ENCODE measurements around the gene ID2. TPM values are rescaled to one million over a fixed set of nuclear protein-coding genes. Genes with fewer than 3 reads are reported as not detected.

ID2 gene
- total and polyA plus RNA-seq, 8 donors, result 40.6 to 255 (median 117) TPM

GRCh38 chr2:8661736-8662135, 20.1 kb upstream of the ID2 start:
- Histone ChIP-seq H3K4me1 (peaks cover 0 to 16% (median 13%) of the 10 kb centered on the region in 4 donors), H3K27me3 (no peaks in the 10 kb centered on the region), H3K4me3 (no peak overlapping the region), H3K9me3 (no peaks in the 10 kb centered on the region), H3K36me3 (no peaks in the 10 kb centered on the region), H3K27ac (peak overlapping the region in 3 of 5 donors; percentile 64 to 71 (median 69))
- WGBS, 5 donors, result 71 to 78% (median 75%) methylated on average over 7 of the region's 7 CpGs
- intact Hi-C loops (cut with DNase I; ENCODE audit: low total_unique reads), result no loop called here
- TF ChIP-seq POLR2A (IDR thresholded peaks at IDR 0.05) (no peak), EP300 (IDR thresholded peaks at IDR 0.05) (no peak), CTCF (IDR thresholded peaks at IDR 0.05) (no peak), POLR2AphosphoS5 (IDR thresholded peaks at IDR 0.05) (peak in 2 of 3 donors; percentile 5 to 61)
- peak in 1 of 2 donors; percentile 55 for DNase-seq

- H3K4me3 ChIP-seq, result no peak overlapping the region
- TF ChIP-seq POLR2AphosphoS5 (IDR thresholded peaks at IDR 0.05) (peak in 1 of 3 donors; percentile 75), CTCF (IDR thresholded peaks at IDR 0.05) (no peak)
- intact Hi-C loops (cut with DNase I; ENCODE audit: low total_unique reads), result no loop called here
- H3K4me1 ChIP-seq, result peaks cover 0 to 16% (median 12%) of the 10 kb centered on the region in 4 donors
- H3K9me3 ChIP-seq, result no peaks in the 10 kb centered on the region
- no peaks in the 10 kb centered on the region for H3K27me3 ChIP-seq
- H3K27ac ChIP-seq, result peak overlapping the region in 3 of 5 donors; percentile 64 to 71 (median 69)
- no peaks in the 10 kb centered on the region for H3K36me3 ChIP-seq
- DNase-seq, result peak in 1 of 2 donors; percentile 57
- WGBS, 5 donors, result 59 to 70% (median 67%) methylated on average over 10 of the region's 10 CpGs
Observed at GRCh38 chr2:8662239-8662879, 19.5 kb upstream of the ID2 start.

- Histone ChIP-seq H3K27me3 (no peaks in the 10 kb centered on the region), H3K4me3 (no peak overlapping the region), H3K27ac (no peak overlapping the region), H3K9me3 (no peaks in the 10 kb centered on the region), H3K36me3 (no peaks in the 10 kb centered on the region), H3K4me1 (peaks cover 0 to 16% (median 12%) of the 10 kb centered on the region in 4 donors)
- peak in 1 of 2 donors; percentile 40 for DNase-seq
- 74 to 85% (median 81%) methylated on average over 13 of the region's 13 CpGs for WGBS, 5 donors
- intact Hi-C loops (cut with DNase I; ENCODE audit: low total_unique reads), result no loop called here
- TF ChIP-seq EP300 (IDR thresholded peaks at IDR 0.05) (no peak), POLR2AphosphoS5 (IDR thresholded peaks at IDR 0.05) (no peak), POLR2A (IDR thresholded peaks at IDR 0.05) (no peak), CTCF (IDR thresholded peaks at IDR 0.05) (no peak)
Observed at GRCh38 chr2:8663997-8664396, 17.9 kb upstream of the ID2 start.

GRCh38 chr2:8666581-8666980, 15.3 kb upstream of the ID2 start:
- H3K9me3 ChIP-seq, result no peaks in the 10 kb centered on the region
- DNase-seq, result no peak
- WGBS, 5 donors, result 93 to 96% (median 95%) methylated on average over 5 of the region's 5 CpGs
- no peaks in the 10 kb centered on the region for H3K27me3 ChIP-seq
- H3K27ac ChIP-seq, result no peak overlapping the region
- TF ChIP-seq EP300 (IDR thresholded peaks at IDR 0.05) (no peak), CTCF (IDR thresholded peaks at IDR 0.05) (no peak), POLR2A (IDR thresholded peaks at IDR 0.05) (no peak), POLR2AphosphoS5 (IDR thresholded peaks at IDR 0.05) (no peak)
- H3K4me1 ChIP-seq, result peaks cover 0 to 12% (median 12%) of the 10 kb centered on the region in 4 donors
- intact Hi-C loops (cut with DNase I; ENCODE audit: low total_unique reads), result no loop called here
- no peak overlapping the region for H3K4me3 ChIP-seq
- H3K36me3 ChIP-seq, result no peaks in the 10 kb centered on the region
